HG02763 (cell line): ENCODE data around the gene RAB33A.
"Not testable (repeated sequence)": the region's sequence is repeated elsewhere in the genome, so short reads cannot be mapped to it uniquely, and the experiment has no call there.

Experiments used
- ATAC-seq: cut with Tn5 transposase; IDR thresholded peaks from one replicate; pipeline ENCODE4 v1.9.1; 2021; ENCODE audit warnings: mild to moderate bottlenecking, moderate library complexity; ENCODE audit not compliant: unreplicated experiment

Gene RAB33A

GRCh38 chrX:130231184-130231583 is 59.4 kb downstream of the RAB33A start:
- ATAC-seq: not testable (repeated sequence)
